Breast epithelium (tissue), 3 donors: ENCODE measurements around the gene ATG7.

Experiments
- CTCF ChIP-seq, 3 donors: fragments of 450-650 bp; IDR thresholded peaks; one replicate each; pipeline ENCODE4 v1.5.1; 2016 to 2017; ENCODE audit warnings: antibody characterized with exemption in 3 of 3, mild to moderate bottlenecking in 3 of 3, moderate library complexity in 3 of 3
- POLR2A ChIP-seq: fragments of 450-650 bp; IDR thresholded peaks from one replicate; pipeline ENCODE4 v1.6.1; 2016; ENCODE audit warnings: antibody characterized with exemption, mild to moderate bottlenecking, moderate library complexity
- POLR2AphosphoS5 ChIP-seq, 3 donors: sonication (generic); formaldehyde crosslinking; IDR thresholded peaks; one replicate each; pipeline ENCODE4 v1.6.1; 2017; ENCODE audit warnings: antibody characterized with exemption in 3 of 3

- TF ChIP-seq POLR2AphosphoS5 (IDR thresholded peaks at IDR 0.05) = no peak
- TF ChIP-seq POLR2A = no peak
- no peak for TF ChIP-seq CTCF (IDR thresholded peaks at IDR 0.05)
Measured at GRCh38 chr3:11530153-11530721, 258.0 kb downstream of the ATG7 start.
